Coronary artery (tissue), 2 donors: Measurements from ENCODE around the gene ALKBH1.

Experiments used
- DNase-seq: peaks from one replicate; pipeline ENCODE4 v3.0.0-alpha.2; 2017; ENCODE audit warnings: low spot score
- H3K27ac ChIP-seq, 2 donors: fragments of 200-600 bp; sonication (generic); one replicate each; pipeline ENCODE4 v1.5.1; 2016 to 2019
- H3K4me3 ChIP-seq: fragments of 200-600 bp; sonication (generic); 2 replicates; pipeline ENCODE4 v1.5.1; 2016; ENCODE audit warnings: mild to moderate bottlenecking, moderate library complexity
- TF ChIP-seq, protein P1 (sequence below): fragments of 200-600 bp; sonication (generic); IDR thresholded peaks from one replicate; pipeline ENCODE4 v1.5.1; 2019; ENCODE audit warnings: antibody characterized with exemption

The ALKBH1 gene

DNA sequence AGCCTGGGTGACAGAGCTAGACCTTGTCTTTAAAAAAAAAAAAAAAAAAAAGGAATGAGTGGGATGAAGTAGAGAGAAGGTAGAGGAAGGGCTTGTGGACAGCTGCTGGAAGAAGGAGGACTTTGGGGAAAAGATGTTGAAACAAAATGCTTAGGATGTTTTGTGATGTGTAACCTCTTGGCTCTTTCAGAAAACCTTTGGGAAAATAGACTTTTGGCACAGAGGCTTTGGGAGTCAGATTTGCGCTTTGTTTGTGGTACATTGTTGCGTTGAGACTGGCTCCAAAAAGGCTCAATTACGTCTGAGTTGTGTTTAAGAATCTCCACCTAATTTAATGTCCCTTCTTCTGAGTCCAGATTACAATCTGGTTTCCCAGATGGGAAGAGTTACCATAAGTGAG lies 58.5 kb downstream of the ALKBH1 start:
- Histone ChIP-seq H3K4me3 (no peak overlapping the region), H3K27ac (no peak overlapping the region)
- TF ChIP-seq, protein P1, sequence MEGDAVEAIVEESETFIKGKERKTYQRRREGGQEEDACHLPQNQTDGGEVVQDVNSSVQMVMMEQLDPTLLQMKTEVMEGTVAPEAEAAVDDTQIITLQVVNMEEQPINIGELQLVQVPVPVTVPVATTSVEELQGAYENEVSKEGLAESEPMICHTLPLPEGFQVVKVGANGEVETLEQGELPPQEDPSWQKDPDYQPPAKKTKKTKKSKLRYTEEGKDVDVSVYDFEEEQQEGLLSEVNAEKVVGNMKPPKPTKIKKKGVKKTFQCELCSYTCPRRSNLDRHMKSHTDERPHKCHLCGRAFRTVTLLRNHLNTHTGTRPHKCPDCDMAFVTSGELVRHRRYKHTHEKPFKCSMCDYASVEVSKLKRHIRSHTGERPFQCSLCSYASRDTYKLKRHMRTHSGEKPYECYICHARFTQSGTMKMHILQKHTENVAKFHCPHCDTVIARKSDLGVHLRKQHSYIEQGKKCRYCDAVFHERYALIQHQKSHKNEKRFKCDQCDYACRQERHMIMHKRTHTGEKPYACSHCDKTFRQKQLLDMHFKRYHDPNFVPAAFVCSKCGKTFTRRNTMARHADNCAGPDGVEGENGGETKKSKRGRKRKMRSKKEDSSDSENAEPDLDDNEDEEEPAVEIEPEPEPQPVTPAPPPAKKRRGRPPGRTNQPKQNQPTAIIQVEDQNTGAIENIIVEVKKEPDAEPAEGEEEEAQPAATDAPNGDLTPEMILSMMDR: no peak
- no peak for DNase-seq

DNA sequence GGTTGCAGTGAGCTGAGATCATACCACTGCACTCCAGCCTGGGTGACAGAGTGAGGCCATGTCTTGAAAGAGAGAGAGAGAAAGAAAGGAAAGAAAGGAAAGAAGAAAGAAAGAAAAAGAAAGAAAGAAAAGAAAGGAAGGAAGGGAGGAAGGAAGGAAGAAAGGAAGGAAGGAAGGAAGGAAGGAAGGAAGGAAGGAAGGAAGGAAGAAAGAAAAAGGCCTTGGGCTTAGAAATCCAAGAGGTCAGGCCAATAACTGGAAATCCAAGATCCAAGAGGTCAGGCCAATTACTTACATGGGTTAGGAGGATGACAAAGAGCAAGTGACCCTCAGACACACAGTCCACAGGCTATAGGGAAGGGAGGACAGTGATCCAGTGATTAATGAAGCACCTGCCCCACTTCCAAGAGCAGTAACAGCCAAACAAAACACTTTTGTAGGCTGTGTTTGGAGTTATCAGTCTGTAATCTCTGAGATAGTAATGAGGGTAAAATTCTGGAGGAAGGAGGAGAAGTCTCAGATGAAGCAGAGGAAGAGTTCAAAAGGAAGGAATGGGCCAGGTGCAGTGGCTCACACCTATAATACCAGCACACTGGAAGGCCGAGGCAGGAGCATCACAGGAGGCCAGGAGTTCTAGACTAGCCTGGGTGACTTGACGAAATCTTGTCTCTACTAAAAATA lies 59.2 kb downstream of the ALKBH1 start:
- TF ChIP-seq, protein P1: no peak
- Histone ChIP-seq H3K27ac (no peak overlapping the region), H3K4me3 (no peak overlapping the region)
- no peak for DNase-seq

DNA sequence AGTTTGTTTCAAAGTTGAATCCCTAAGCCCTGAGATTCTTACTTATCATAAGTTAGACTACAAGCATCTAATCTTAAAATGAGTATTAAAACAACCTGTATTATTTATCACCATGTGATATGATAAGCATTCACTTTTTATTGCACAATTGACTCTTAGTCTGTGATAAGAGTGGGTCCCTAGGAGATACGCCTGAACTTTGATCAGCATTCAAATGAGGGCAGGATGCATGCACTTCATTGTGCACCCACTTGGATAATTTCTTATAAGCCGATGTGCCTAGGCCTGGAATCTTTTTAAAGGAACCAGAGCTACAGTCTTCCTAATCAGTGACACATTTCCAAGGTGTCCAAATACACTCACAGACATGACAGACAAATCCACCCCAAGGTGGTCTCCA lies 60.0 kb downstream of the ALKBH1 start:
- no peak overlapping the region for H3K4me3 ChIP-seq
- TF ChIP-seq, protein P1: no peak
- H3K27ac ChIP-seq: no peak overlapping the region
- no peak for DNase-seq

DNA sequence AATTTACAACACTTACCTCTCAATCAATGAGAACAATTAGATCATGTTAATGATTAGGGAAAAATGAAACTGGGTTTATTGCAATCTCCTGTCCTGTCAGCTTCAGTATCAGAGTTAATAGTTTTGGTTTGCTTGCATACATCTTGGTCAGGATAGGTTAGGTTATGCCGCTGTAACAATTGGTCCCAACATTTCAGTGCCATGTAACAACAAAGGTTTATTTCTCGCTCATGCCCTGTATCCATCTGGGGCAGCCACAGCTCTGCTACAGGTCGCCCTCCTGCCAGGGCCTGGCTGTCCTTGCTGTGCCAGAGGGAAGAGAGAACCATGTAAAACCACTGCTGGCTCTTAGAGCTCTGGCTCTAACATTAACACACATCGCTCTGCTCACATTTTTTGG lies 60.9 kb downstream of the ALKBH1 start:
- TF ChIP-seq, protein P1: no peak
- H3K27ac ChIP-seq: no peak overlapping the region

DNA sequence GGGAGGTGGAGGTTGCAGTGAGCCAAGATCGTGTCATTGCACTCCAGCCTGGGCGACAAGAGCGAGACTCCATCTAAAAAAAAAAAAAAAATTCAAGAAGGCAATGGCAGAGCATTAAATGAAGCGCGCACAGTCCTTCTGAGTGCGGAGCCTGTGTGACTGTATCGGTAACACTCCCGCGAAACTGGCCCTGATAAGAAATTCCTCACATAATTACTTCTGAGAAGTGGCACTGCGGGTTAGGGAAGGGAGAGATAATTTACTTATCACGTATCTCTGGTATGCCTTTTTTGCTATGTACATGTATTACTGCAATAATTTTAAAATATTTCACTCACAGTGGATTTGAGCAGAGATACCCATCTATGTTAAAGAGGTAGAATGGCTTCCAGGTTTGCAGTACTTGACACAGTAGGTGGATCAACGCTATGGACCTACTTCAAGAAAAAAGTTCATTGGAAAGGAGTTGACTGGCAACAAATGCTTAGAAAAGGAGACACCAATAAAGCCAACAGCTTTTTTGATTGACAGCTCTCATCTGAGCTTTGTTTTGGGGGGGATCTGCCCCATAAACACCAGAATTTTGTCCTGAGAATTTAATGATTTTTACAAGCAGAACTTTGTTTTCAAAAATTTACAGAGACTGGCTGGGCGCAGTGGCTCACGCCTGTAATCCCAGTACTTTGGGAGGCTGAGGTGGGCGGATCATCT lies 62.1 kb downstream of the ALKBH1 start:
- TF ChIP-seq, protein P1: no peak
- DNase-seq: no peak
- no peak overlapping the region for H3K27ac ChIP-seq
- no peak overlapping the region for H3K4me3 ChIP-seq

More for the DNA sequence above, 60.9 kb downstream of the ALKBH1 start:
- no peak for DNase-seq
- no peak overlapping the region for H3K4me3 ChIP-seq

DNA sequence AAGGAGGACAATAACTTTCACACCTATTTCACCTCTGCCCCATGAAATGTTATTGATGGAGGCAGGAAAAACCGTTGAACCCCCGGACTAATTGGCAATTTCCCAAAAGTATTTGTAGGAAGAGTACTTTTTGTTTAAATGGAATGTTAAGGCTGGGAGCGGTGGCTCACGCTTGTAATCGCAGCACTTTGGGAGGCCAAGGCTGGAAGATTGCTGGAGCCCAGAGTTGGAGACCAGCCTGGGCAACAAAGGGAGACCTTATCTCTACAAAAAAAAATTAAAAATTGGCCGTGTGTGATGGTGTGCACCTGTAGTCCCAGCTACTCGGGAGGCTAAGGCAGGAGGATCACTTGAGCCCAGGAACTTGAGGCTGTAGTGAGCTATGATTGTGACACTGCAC lies 65.4 kb downstream of the ALKBH1 start:
- DNase-seq: no peak
- H3K27ac ChIP-seq: peak overlapping the region; percentile 73 to 83
- H3K4me3 ChIP-seq: peak overlapping the region; percentile 71
- TF ChIP-seq, protein P1: no peak
